Esophagus squamous epithelium (tissue), 4 donors: ENCODE data around the gene LIPH.

Experiments
- POLR2A ChIP-seq, 4 donors: fragments of 450-650 bp; IDR thresholded peaks; one replicate each; pipeline ENCODE4 v1.6.1; 2017; ENCODE audit warnings: antibody characterized with exemption in 4 of 4, mild to moderate bottlenecking in 4 of 4, moderate library complexity in 3 of 4
- TF ChIP-seq, protein P1 (sequence below), 6 experiments: fragments of 450-650 bp in 4 of 6; fragments of 200-600 bp in 2 of 6; sonication (generic) in 2 of 6; IDR thresholded peaks; one replicate each; pipeline ENCODE4 v1.5.1; 2016 to 2019; ENCODE audit warnings: antibody characterized with exemption in 6 of 6, mild to moderate bottlenecking in 4 of 6, moderate library complexity in 4 of 6

DNA sequence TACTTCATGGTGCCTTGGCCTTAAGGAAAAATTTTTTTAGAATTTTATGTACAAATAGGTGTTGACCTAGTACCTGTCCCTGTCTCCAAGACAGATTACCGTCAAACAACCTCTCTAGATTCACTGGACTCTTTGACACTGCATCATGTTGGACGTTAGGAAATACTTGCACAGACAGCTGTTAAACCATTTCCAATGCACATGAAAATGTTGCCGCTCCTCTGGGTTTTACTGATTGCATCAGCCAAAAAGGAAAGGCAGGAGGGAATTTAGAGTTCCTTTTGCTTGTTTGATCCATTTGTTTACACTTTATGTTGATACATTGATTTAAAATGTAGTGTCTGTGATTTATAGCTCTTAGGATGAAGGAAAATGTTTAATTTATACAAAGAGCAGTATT, 68.1 kb downstream of the LIPH start:
- TF ChIP-seq POLR2A (IDR thresholded peaks at IDR 0.05) = no peak
- TF ChIP-seq, protein P1, sequence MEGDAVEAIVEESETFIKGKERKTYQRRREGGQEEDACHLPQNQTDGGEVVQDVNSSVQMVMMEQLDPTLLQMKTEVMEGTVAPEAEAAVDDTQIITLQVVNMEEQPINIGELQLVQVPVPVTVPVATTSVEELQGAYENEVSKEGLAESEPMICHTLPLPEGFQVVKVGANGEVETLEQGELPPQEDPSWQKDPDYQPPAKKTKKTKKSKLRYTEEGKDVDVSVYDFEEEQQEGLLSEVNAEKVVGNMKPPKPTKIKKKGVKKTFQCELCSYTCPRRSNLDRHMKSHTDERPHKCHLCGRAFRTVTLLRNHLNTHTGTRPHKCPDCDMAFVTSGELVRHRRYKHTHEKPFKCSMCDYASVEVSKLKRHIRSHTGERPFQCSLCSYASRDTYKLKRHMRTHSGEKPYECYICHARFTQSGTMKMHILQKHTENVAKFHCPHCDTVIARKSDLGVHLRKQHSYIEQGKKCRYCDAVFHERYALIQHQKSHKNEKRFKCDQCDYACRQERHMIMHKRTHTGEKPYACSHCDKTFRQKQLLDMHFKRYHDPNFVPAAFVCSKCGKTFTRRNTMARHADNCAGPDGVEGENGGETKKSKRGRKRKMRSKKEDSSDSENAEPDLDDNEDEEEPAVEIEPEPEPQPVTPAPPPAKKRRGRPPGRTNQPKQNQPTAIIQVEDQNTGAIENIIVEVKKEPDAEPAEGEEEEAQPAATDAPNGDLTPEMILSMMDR (IDR thresholded peaks at IDR 0.05) = no peak
